Kidney (tissue), 14 donors: Measurements from ENCODE around the gene TUBB8. TPM values are rescaled to one million over a fixed set of nuclear protein-coding genes. Genes with fewer than 3 reads are reported as not detected.

ENCODE experiments used
- DNase-seq, 5 donors: peaks; one replicate each; pipeline ENCODE4 v3.0.0-alpha.2; 2013 to 2020
- FAIRE-seq: peaks from 2 replicates; lab custom pipeline; 2012; peaks lifted over from hg19 to GRCh38; lab: Jason Lieb, UNC
- H3K27ac ChIP-seq, 2 donors: one replicate each; pipeline ENCODE4 v1.7.0; 2013; ENCODE audit warnings: low read depth in 2 of 2, low read length in 2 of 2, inconsistent platforms in 1 of 2
- H3K27me3 ChIP-seq: one replicate; pipeline ENCODE4 v1.7.1; 2013; ENCODE audit warnings: low read length, inconsistent platforms; ENCODE audit not compliant: control insufficient read depth, insufficient read depth
- H3K36me3 ChIP-seq, 3 donors: one replicate each; pipeline versions ENCODE4 v1.7.0 to v1.7.1; 2013; ENCODE audit warnings: low read length in 3 of 3, control low read depth in 1 of 3, inconsistent platforms in 1 of 3; ENCODE audit not compliant: insufficient read depth in 3 of 3, control insufficient read depth in 2 of 3
- H3K4me1 ChIP-seq, 3 donors: one replicate each; pipeline versions ENCODE4 v1.7.0 to v1.7.1; 2013; ENCODE audit warnings: low read length in 3 of 3, inconsistent platforms in 1 of 3, low read depth in 1 of 3; ENCODE audit not compliant: control insufficient read depth in 2 of 3, insufficient read depth in 2 of 3
- H3K4me3 ChIP-seq, 3 donors: one replicate each; pipeline versions ENCODE4 v1.7.0 to v1.8.1; 2013; ENCODE audit warnings: low read length in 3 of 3, control low read depth in 1 of 3, inconsistent platforms in 1 of 3
- H3K9ac ChIP-seq, 3 donors: one replicate each; pipeline versions ENCODE4 v1.7.0 to v1.7.1; 2013; ENCODE audit warnings: low read length in 3 of 3, control low read depth in 1 of 3, inconsistent platforms in 1 of 3
- H3K9me3 ChIP-seq, 3 donors: one replicate each; pipeline versions ENCODE4 v1.7.0 to v1.7.1; 2013; ENCODE audit warnings: low read length in 3 of 3, control low read depth in 1 of 3, inconsistent platforms in 1 of 3; ENCODE audit not compliant: control insufficient read depth in 2 of 3, insufficient read depth in 1 of 3
- CTCF ChIP-seq: IDR thresholded peaks from 3 replicates; pipeline ENCODE4 v1.5.1; 2012; ENCODE audit warnings: mild to moderate bottlenecking, moderate library complexity, borderline replicate concordance; ENCODE audit not compliant: insufficient read depth; ENCODE audit errors: extremely low read depth
- intact Hi-C: fragments of 100-400 bp; cut with DNase I; formaldehyde crosslinking; loops from one replicate; pipeline ENCODE4 v1.11.1; 2022
- polyA plus RNA-seq: library from polyadenylated mRNA; stranded (reverse); fragments of 350-450 nt; fragmentation: Illumina TruSeq; extraction: RNeasy Lipid Tissue Mini Kit (QIAGEN cat#74804); gene quantifications from one replicate; pipeline ENCODE4 v1.2.3, GENCODE V29; 2014; ENCODE audit warnings: low read depth, low replicate concordance; ENCODE audit not compliant: insufficient read depth
- total RNA-seq: library from RNA; stranded (reverse); fragmentation: NEBNext Ultra II Directional; extraction: Animal tissue kit (Norgen Biotek cat#: 25700); gene quantifications from one replicate; pipeline ENCODE4 v1.2.1, GENCODE V29; 2021
- donor health status: control.
- donor health status: control.
- donor health status: control.
- donor health status: control.
- donor health status: control.
- donor health status: DM: yes; HTN: yes; CAD: no.
- donor health status: Normal renal cell carcinoma (clear cell type).

The TUBB8 gene
- total and polyA plus RNA-seq, 2 donors from 2014 or later = not detected

- no peak for TF ChIP-seq CTCF
- peaks cover 0 to 9% (median 5%) of the 10 kb centered on the region in 3 donors for H3K4me1 ChIP-seq
- H3K27me3 ChIP-seq = no peaks in the 10 kb centered on the region
- intact Hi-C loops = no loop called here
- no peak overlapping the region for H3K27ac ChIP-seq
- DNase-seq (no peak), FAIRE-seq (no peak)
- no peaks in the 10 kb centered on the region for H3K36me3 ChIP-seq
- no peak overlapping the region for H3K4me3 ChIP-seq
- H3K9ac ChIP-seq = no peak overlapping the region
- no peaks in the 10 kb centered on the region for H3K9me3 ChIP-seq
Measured at GRCh38 chr10:87177-88080, 38.3 kb upstream of the TUBB8 start.

GRCh38 chr10:86031-86430 is 36.9 kb upstream of the TUBB8 start:
- Histone ChIP-seq H3K4me1 (no peaks in the 10 kb centered on the region), H3K9me3 (no peaks in the 10 kb centered on the region), H3K9ac (no peak overlapping the region), H3K27ac (no peak overlapping the region), H3K36me3 (no peaks in the 10 kb centered on the region), H3K27me3 (no peaks in the 10 kb centered on the region), H3K4me3 (no peak overlapping the region)
- FAIRE-seq (no peak), DNase-seq (no peak)
- intact Hi-C loops = no loop called here
- TF ChIP-seq CTCF = no peak

GRCh38 chr10:85044-85443 is 35.9 kb upstream of the TUBB8 start:
- FAIRE-seq (no peak), DNase-seq (no peak)
- TF ChIP-seq CTCF = no peak
- H3K9ac ChIP-seq = no peak overlapping the region
- no peak overlapping the region for H3K4me3 ChIP-seq
- no peaks in the 10 kb centered on the region for H3K27me3 ChIP-seq
- no peak overlapping the region for H3K27ac ChIP-seq
- intact Hi-C loops = no loop called here
- no peaks in the 10 kb centered on the region for H3K4me1 ChIP-seq
- no peaks in the 10 kb centered on the region for H3K36me3 ChIP-seq
- H3K9me3 ChIP-seq = no peaks in the 10 kb centered on the region
